Measurements from ENCODE around the gene AP3M1.

GRCh38 chr10:74075906-74076305, 74.7 kb downstream of the AP3M1 start:
- TF ChIP-seq, protein P1, sequence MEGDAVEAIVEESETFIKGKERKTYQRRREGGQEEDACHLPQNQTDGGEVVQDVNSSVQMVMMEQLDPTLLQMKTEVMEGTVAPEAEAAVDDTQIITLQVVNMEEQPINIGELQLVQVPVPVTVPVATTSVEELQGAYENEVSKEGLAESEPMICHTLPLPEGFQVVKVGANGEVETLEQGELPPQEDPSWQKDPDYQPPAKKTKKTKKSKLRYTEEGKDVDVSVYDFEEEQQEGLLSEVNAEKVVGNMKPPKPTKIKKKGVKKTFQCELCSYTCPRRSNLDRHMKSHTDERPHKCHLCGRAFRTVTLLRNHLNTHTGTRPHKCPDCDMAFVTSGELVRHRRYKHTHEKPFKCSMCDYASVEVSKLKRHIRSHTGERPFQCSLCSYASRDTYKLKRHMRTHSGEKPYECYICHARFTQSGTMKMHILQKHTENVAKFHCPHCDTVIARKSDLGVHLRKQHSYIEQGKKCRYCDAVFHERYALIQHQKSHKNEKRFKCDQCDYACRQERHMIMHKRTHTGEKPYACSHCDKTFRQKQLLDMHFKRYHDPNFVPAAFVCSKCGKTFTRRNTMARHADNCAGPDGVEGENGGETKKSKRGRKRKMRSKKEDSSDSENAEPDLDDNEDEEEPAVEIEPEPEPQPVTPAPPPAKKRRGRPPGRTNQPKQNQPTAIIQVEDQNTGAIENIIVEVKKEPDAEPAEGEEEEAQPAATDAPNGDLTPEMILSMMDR (conservative IDR thresholded peaks at IDR 0.05; ENCODE audit: low read depth, low read length) = no peak
- no peak for TF ChIP-seq EZH2 (IDR thresholded peaks at IDR 0.05; ENCODE audit: borderline replicate concordance, low read depth, low read length, poor library complexity, severe bottlenecking)

Measured in A673 (cell line).